Suppressor macrophage (primary cell): ENCODE results near the gene SPPL3.

Experiments used
- DNase-seq, 4 experiments: peaks; one replicate each; pipeline ENCODE4 v3.0.0-alpha.2; 2020 to 2022

Gene SPPL3

GRCh38 chr12:120814903-120815429 lies 89.2 kb downstream of the SPPL3 start:
- DNase-seq: no peak

DNA sequence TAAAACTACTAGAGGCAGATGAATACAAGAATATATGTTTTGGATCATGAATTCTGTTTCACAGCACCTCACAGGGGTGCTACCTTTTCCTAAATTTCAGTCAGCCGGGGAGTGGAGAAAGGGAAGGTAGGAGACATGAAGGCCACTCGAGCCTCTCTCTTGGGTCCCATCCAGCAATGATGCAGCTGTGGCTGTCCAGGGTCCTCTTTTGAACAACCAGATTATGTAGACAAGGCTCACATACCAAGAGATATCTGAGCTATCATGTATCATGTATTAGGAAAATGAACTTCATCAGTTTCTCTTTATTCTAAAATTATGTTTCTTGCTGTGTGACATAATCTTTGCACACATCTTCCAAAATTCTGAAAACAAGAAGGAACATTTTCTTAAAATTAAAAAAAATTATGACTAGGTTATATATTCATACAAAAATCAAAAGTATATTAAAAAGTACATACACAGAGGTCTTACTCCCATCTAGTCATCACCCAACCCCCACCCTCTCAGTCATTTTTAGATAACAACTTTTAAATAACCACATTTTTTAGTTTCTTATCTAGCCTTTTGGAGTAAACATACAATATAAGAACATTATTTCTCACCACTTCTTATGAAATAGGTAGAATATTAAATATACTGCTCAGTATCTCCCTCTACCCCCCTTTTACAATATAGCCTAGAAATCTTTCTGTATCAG lies 89.8 kb downstream of the SPPL3 start:
- DNase-seq: no peak

DNA sequence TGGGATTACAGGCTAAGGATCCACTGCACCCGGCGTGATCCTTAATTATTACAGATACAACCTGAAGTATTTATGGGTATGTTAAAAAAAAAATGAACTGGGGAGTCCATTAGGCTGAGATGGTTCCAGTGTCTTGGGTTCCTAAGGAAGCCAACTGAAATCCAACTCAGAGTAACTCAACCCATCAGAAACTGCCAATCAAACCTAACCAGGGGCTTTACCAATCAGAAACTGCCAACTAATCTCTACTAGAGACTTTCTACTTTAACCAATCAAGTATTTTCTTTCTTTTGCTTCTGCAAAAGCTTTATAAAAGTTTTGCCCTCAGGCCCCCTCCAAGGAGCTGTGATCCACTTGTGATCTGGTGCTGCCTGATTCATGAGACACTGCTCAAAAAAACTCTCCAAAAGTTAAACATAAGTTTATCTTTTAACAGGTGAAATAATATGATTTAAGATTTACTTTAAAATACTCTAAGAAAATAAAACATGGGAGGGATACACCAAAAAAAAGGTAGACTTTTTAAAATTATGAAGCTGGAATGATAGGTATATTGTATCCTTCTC lies 90.5 kb downstream of the SPPL3 start:
- DNase-seq: no peak

GRCh38 chr12:120810021-120810420 lies 94.1 kb downstream of the SPPL3 start:
- DNase-seq: no peak

- no peak for DNase-seq
Measured at GRCh38 chr12:120804428-120804827, 99.7 kb downstream of the SPPL3 start.

DNA sequence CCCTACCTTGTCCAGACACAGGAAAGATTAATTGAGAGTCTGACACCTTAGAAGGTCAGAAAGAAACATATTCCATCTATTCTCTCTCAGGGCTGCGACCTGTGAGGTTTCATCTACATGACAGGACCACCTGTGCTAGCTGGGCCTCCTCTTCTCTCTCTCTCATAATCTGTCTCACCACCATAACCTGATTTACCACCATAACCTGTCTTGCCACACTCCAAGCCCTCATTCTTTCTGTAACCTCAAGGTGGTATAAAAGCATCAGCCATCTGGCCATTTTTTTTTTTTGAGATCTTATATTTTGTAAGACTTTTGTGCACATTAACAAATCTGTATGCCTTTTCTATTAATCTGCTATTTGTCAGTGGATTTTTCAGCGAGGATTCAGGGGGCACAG lies 103.0 kb downstream of the SPPL3 start:
- DNase-seq: no peak

- no peak for DNase-seq
Measured at GRCh38 chr12:120800665-120801064, 103.5 kb downstream of the SPPL3 start.

DNA sequence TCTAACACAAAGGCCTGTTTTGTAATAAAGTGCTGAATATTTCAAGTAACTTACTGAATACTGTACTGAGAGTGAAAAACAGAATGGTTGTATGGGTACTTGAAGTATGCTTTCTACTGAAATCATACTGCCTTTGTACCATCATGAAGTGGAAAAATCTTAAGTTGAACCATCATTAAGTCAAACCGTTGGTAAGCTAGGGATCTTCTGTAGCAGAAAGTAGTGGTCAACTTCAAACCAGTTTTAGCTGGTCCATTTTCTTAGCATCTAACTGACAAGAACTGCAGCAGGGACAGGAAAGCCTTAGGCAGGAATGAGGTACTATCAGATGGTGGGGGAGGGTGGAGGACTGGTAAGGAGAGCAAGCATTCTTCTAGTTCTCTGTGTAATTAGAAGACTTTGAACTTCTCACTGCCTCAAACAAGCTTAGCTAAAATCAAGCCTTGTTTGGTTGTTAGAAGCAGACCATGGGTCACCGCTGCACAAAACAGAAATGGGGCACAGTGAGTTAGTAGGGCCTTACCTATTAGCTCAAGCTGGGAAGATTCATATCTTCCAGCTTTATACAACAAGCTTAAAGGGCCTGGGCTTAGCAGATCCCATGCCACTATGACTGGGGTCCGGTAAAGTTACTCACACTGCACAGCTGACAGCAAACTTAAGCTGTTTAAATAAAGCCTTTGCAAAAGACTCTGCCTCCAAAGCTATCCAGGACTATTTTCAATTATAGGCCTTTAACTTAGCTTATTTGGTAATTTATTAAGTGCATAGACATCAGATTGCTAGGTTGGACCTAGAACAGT lies 104.7 kb downstream of the SPPL3 start:
- no peak for DNase-seq

DNA sequence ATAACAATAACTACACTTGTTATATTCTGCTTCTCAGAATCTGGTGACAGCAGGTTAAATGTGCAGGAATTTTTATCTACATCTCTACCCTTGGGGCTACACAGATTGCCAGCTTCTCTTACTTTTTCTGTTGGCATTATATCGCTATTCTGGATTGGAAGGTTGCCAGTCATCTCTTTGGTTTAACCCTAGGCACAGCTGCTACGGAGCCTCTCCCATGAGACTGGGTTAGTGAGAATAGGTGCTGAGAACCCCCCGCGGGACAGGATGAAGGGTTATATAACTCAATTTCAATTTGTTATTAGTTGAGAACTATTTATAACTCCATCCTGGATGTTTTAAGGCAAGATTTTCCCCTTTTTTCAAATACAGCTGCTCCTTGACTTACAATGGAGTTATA lies 105.5 kb downstream of the SPPL3 start:
- DNase-seq: no peak

GRCh38 chr12:120797677-120798642 lies 106.2 kb downstream of the SPPL3 start:
- DNase-seq: no peak

- DNase-seq: no peak
Measured at GRCh38 chr12:120795441-120796178, 108.5 kb downstream of the SPPL3 start.

GRCh38 chr12:120793357-120793756 lies 110.8 kb downstream of the SPPL3 start:
- DNase-seq: no peak

GRCh38 chr12:120792456-120792855 lies 111.7 kb downstream of the SPPL3 start:
- DNase-seq: peak in 2 of 4 experiments; percentile 12 to 39

DNA sequence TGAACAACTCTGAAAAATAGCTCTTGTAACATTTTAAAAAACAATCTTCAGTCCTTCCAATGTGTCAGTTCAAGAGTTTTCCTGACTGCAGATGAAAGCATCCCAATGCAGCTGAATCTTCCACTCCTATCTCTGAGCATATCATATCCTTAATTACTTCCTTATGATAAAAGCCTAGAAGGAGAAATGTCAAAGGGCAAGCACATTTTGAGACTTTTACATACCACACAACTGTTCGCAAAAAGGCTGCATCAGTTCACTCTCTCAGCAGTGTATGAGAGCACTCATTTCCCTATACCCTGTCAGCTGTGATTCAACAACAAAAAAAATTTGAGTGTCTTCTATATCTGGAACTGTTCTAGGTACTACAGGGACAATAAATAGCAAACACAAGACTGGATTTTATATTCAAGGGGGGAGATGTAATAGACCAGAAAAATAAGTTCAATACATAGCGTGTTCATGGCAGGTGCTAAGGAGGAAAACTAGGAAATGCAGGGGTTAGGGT lies 112.4 kb downstream of the SPPL3 start:
- no peak for DNase-seq

- DNase-seq: no peak
Measured at GRCh38 chr12:120790114-120790513, 114.0 kb downstream of the SPPL3 start.

- no peak for DNase-seq
Measured at GRCh38 chr12:120787889-120788288, 116.3 kb downstream of the SPPL3 start.

GRCh38 chr12:120784804-120785203 lies 119.4 kb downstream of the SPPL3 start:
- no peak for DNase-seq

DNA sequence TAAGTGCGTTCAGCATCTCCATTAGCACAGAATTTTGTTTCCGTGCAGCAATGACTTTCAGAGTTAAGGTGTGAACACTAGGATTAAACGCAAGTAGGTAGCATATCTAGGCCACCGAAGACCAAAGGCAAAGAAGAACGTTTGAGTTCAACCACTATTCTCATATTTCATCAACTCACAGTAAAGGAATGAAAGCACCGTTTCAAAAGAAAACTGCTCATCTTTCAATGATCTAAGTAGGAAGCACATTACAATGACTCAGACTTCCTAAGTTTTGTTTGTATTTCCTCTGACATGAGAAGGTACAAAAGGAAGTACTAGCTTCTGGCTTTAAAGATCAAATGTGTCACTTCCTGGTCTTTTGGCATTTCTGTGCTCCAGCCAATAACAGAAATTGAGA lies 121.0 kb downstream of the SPPL3 start:
- DNase-seq: peak; percentile 5 to 74 (median 32)

DNA sequence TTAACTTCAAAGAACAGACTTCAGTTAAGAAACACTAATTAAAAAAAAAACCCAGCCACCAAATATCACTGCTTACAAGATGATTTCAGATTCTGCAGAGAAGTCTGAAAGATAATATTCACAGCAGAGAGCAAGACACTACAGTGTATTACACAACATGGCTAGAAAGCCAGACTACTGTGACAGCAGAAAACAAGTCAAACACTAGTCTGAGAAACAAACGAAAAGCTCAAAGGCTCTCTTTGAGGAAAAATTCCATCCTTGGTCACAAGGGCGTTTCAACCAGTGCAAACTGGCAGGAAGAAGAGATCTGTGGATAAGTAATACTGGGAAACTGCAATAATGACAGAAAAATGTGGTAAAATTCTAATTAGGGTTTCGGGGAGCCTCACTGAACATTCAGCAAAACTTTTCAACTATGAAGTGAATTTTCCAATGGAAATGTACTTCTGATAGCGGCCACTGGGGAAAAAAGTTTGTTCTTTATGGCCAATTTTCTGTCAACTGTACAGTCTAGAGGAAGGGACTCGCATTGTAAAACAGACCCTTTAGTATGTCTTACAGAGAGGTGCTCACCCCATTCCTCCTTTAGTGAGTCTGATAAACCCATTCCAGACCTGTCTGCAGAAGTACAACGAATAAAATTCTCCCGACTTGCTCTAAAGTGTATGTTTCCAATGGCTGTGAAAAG lies 128.2 kb downstream of the SPPL3 start:
- DNase-seq: no peak

GRCh38 chr12:120774169-120774916 lies 129.8 kb downstream of the SPPL3 start:
- DNase-seq: no peak
